WI38 (cell line): ENCODE measurements around the gene SLAMF1.

ENCODE experiments used
- H3K4me3 ChIP-seq: 2 replicates; pipeline ENCODE4 v1.5.1; 2011; ENCODE audit warnings: low read depth, mild to moderate bottlenecking, control low read depth, low read length
- TF ChIP-seq, protein P1 (sequence below): IDR thresholded peaks from 2 replicates; pipeline ENCODE4 v1.5.1; 2012; ENCODE audit warnings: low read depth, mild to moderate bottlenecking, control low read depth, low read length

The SLAMF1 gene

DNA sequence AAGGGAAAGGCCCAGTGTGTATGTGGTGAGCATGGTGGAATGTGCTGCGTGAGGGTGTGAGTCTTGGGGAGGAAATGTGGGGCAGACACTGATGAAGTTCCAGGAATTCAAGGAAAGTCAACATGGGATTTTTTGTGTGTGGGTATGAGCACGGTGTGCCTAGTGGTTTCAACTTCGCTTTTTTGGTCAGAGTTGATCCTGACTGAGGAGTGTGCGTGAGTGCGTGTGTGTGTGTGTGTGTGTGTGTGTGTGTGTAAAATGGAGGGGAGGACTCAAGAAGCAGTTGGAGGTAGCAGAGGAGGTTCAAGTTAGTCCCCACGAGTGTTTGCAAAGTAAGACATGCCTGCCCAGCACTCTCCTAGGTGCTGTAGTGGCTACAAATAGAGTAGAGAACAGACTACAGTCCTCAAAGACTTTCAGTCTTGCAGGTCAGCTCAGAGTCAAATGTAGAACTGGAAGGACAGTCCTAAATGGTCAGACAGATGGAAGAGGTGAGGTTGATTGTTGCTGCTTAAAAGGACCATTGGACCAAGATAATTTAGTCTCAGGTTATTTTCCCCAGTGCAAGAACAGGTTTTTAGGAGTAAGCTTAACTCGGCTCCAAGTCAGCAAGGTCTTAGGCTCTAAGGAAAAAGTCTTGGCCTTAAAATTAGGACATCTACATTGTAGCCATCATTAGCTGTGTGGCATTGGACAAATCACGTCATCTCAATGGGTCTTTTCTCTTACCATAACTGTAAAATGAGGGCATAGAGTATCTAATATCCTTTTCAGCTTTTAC, 25.0 kb downstream of the SLAMF1 start:
- TF ChIP-seq, protein P1, sequence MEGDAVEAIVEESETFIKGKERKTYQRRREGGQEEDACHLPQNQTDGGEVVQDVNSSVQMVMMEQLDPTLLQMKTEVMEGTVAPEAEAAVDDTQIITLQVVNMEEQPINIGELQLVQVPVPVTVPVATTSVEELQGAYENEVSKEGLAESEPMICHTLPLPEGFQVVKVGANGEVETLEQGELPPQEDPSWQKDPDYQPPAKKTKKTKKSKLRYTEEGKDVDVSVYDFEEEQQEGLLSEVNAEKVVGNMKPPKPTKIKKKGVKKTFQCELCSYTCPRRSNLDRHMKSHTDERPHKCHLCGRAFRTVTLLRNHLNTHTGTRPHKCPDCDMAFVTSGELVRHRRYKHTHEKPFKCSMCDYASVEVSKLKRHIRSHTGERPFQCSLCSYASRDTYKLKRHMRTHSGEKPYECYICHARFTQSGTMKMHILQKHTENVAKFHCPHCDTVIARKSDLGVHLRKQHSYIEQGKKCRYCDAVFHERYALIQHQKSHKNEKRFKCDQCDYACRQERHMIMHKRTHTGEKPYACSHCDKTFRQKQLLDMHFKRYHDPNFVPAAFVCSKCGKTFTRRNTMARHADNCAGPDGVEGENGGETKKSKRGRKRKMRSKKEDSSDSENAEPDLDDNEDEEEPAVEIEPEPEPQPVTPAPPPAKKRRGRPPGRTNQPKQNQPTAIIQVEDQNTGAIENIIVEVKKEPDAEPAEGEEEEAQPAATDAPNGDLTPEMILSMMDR: no peak
- no peak overlapping the region for H3K4me3 ChIP-seq

DNA sequence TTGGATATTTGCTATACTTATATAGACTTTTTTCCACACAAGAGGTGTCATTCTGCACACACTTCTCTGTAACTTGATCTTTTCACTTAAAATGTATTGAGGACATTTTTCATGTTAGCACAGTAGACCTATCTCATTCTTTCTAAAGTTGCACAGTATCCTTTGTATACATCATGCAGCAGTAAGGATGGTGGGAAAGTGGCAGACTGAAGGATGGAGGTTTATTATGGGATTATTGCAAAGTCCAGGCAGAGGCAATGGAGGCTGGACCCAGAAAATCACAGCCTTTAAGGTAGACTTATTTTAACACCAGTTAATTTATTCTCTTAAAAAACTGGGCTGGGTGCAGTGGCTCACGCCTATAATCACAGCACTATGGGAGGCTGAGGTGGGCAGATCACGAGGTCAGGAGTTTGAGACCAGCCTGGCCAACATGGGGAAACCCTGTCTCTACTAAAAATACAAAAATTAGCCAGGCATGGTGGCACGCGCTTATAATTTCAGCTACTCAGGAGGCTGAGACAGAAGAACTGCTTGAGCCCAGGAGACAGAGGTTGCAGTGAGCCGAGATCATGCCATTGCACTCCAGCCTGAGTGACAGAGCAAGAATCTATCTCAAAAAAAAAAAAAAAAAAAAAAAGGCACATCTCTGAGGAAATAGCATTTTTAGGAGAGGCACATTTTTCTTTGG, 25.8 kb downstream of the SLAMF1 start:
- TF ChIP-seq, protein P1: no peak
- no peak overlapping the region for H3K4me3 ChIP-seq

DNA sequence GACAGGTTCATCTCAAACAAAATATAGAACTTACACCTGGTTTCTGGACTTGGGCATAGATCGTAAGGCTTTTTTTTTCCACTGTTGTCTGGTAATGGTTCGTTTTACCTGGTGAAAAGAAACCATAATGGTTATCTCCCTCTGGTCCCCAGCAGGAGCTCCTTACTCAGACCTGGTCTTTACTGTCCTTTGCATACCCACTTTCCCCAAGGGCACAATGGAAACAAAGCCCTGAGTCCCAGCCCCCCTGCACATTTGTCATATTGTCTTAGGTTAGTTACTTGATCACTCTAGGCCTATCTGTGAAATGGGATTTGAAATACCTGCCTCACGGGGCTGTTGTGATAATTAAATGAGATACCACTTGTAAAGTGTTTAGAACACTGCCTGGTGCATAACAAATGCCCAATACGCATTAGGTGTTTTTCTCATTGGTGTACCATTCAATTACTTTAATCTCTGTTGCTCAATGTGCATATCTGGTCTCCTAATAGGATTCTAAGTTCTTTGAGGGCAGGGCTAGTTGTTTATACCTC, 27.0 kb downstream of the SLAMF1 start:
- TF ChIP-seq, protein P1: no peak
- H3K4me3 ChIP-seq: no peak overlapping the region

DNA sequence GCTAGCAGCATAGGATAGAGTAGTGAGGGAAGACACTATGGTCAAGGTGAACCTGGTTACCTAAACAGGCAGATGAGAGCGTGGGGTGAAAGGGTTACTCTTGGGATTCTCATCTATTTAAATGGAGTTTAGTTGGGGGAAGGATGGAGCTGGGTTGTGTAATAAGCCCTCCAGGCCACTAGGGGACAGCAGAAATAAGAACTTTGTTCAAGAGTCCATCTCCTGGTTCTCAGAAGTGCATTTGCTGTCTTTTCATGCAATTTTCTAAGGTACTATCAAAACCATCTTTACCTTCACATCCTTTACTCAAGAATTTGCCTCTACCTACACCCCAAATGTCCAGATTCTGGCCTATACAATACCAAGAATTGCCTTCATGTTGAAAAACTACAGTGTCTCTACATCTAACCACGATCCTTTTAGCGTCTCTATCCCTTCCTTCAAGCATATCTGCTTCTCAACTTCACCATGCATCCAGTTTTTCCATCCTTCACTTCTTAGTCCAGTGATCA, 28.0 kb downstream of the SLAMF1 start:
- H3K4me3 ChIP-seq: no peak overlapping the region
- TF ChIP-seq, protein P1: 0 out of 2 replicates have a peak, but pooled peaks have one; percentile 18

DNA sequence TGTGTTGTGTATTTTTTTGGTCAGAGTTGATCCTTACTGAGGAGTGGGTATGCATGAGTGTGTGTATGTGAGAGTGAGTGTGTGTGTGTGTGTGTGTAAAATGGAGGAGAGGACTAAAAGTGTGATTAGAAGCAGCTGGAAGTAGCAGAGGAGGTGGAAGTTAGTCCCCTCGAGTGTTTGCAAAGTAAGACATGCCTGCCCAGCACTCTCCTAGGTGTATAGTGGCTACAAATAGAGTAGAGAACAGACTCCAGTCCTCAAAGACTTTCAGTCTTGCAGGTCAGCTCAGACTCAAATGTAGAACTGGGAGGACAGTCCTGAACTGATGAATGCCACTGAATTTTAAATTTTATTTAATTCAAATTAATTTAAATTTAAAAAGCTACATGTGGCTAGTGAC, 28.5 kb downstream of the SLAMF1 start:
- TF ChIP-seq, protein P1: no peak

DNA sequence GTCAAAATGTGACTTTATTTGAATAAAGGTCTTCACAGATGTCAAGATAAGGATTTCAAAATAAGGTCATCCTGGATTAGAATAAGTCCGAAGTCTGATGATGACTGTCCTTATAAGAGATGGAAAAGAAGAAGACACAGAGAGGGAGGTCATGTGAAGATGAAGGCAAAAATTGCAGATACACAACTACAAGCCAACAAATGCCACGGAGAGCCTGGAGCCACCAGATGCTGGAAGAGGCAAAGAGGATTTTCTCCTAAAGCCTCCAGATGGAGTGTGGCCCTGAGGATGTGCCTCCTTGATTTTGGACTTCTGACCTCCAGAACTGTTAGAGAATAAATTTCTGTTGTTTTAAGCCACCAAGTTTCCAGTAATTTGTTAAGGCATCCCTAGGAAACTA, 31.2 kb downstream of the SLAMF1 start:
- no peak overlapping the region for H3K4me3 ChIP-seq
- TF ChIP-seq, protein P1: no peak

More for the DNA sequence above, 28.5 kb downstream of the SLAMF1 start:
- H3K4me3 ChIP-seq: no peak overlapping the region

DNA sequence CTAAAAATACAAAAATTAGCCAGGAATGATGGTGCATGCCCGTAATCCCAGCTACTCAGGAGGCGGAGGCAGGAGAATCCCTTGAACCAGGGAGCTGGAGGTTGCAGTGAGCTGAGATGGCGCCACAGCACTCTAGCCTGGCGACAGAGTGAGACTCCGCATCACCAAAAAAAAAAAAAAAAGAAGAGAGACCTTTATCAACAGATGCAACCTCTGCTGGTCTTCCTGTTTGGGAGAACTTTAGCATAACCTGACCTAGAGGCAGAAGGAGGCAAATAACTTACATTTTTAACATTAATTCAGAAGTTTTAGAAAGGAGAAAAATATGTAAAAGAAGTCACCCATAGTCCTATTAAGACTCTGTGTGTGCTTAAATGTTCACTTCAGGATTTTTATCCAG, 32.4 kb downstream of the SLAMF1 start:
- TF ChIP-seq, protein P1: no peak
- no peak overlapping the region for H3K4me3 ChIP-seq
